HTERT RPE-1 (cell line): ENCODE data around the gene TMEM254.
"Not testable (repeated sequence)": the region's sequence is repeated elsewhere in the genome, so short reads cannot be mapped to it uniquely, and the experiment has no call there.

ENCODE experiments used
- in situ Hi-C: fragments of 300-500 bp; cut with MboI; formaldehyde crosslinking; loops from 4 replicates; pipeline ENCODE4 v1.14.3; 2020; ENCODE audit warnings: low sequenced_read_pairs

TMEM254 gene

DNA sequence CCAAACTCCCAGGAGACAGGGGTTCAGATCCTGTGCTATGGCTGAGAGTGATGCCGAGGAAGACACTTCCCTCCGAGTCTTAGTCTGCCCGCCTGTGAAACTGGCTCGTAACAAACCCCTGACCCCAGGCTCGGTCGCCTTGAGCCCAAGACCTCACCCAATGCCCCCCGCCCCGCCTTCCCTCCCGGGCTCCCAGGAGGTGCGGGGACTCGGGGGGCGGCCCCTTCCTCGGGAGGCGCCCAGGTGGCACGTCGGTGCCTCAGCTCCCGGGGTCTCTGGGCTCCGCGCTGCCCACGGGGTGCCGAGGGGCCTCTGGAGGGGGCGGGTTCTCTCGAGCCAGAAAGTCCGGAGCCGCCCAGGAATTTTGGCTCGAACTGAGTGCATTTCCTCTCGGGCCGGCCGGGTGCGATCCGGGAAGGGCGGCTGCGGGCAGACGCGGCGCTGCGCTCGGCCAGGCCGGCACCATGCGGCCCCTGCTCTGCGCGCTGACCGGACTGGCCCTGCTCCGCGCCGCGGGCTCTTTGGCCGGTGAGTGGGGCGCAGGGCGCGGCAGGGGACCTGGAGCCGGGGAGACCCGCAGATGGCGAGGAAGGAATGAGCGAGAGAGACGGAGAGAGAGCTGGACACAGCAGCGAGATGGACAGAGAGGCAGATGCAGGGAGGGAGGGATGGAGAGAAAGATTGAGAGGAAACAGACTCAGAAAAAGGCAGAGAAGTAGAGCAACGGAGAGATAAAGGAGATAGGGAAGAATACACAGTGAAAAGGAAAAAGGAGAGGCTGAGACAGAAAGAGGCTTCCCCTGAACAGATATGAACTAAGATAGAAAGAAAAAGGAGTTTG lies 54.1 kb downstream of the TMEM254 start, which contains the start of gene PLAC9:
Gene PLAC9, plus strand, starts transcription at position 432 of the 841 bp plus-strand sequence. Its CDS starts 33 bp downstream, at position 465.
- in situ Hi-C loops, result no loop called here

DNA sequence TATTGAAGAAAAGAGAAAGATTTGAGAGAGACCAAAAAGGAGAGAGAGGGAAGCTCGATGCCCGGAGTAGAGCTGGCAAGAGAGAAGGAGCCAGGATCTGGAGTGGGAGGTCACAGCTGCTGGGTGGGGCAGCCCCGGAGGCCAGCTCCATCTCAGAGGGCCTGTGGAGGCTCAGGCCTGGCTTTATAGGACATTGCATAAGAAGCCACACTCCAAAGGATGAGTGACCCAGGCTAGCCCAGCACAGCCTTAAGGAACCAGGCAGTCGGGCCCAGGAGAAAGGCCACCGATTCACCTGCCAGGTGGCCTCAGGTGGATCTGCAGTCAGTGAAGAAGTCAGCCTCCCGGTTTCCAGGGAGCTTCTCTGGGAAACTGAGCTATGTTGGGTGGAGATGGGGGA lies 54.7 kb downstream of the TMEM254 start:
- in situ Hi-C loops, result no loop called here

DNA sequence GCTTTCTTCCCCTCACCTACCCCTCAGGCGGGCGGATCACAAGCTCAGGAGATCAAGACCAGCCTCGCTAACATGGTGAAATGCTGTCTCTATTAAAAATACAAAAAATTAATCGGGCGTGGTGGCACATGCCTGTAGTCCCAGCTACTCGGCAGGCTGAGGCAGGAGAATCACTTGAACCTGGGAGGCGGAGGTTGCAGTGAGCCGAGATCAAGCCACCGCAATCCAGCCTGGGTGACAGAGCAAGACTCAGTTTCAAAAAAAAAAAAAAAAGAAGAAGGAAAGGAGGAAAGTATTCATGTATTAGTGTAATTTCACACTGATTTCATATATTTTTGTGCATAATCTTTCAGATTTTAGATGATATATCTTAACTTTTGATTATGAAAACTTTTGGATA lies 55.2 kb downstream of the TMEM254 start:
- in situ Hi-C loops, result not testable (repeated sequence)

DNA sequence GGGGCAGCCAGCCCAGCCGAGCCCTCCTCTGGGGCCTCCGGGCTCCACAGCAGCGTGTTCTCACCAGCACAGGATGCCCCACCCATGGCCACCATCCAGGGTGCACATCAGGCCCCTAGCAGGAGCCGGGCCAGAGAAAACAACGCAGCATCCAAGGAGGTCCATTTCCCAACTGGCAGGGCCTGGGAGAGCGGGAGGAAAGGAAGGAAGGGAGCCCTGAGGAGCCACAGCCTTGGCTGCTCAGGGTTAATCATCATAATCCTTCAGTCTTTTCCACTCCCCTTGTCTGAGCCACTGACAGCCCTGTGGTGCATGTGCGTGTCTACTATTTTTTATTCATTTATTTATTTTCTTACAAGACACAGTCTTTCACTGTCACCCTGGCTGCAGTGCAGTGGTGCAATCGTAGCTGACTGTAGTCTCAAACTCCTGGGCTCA lies 57.7 kb downstream of the TMEM254 start:
- in situ Hi-C loops, result no loop called here

DNA sequence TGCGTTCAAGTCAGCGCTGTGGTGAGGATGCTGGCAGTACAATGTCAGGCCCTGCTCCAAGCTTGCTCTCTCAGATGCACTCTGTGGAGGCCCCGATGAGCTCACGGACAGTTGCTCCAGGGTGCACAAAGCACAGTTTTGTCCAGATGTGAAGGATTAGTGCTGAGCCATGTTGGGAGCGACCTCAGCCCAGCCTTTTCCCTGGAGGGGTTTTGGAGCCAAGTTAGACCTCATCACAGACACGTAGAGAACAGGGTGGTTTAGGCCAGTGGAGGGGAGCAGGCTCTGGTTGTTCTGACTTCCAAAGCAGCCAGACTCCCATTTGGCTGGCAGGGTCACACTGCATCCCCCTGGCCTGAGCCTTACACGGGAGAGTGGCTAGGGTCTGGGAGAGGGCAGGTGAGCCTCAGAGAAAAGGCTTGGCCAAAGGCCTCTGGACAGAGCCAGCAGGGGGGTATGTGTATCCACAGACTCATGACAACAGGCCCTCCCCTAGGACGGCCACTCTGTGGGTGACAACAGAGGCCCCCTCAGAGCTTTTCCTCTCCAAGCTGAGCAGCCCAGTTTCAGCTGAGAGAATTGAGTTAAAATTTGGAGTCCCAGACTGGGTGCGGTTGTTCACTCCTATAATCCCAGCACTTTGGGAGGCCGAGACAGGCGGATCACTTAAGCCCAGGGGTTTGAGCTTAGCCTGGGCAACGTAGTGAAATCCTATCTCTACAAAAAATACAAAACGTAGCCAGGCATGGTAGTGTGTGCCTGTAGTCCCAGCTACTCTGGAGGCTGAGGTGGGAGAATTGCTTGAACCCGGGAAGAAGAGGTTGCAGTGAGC lies 58.8 kb downstream of the TMEM254 start:
- in situ Hi-C loops, result no loop called here

DNA sequence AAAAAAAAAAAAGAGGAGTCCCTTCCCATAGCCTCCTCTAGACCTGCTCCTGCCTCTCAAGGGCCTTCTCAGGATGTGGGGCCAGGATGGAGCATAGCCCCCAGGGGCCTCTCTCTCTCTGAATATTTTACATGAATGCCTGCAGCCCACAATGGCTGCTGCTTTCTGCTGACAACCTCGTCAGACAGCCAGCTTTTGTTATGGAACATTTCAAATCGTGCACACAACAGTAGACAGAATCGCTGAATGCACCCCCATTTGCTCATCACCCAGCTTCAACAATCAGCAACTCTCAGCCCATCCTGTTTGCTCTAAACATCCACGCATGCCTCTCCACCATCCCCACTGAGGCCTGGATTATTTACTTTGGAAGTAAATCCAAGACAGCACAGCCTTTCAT lies 59.5 kb downstream of the TMEM254 start:
- in situ Hi-C loops, result no loop called here

DNA sequence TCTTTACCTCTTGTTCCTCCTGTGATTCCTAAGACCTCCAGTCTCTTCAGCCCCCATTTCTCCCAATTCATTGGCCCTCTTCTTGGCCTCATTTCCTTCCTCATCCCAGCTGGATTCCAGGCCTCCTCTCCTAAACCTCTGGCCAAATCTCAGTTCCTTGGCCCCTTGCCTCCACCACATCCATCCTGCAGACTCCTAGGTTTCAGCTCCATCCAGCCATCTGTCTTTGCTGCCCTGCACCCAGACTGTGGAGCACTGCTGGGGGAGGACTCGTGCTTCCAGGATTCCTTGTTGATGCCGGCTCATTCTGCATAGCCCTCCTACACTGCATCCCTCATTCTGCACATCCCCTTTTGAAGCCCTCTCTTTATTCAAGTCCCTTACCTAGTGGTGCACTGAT lies 60.8 kb downstream of the TMEM254 start:
- in situ Hi-C loops, result no loop called here

DNA sequence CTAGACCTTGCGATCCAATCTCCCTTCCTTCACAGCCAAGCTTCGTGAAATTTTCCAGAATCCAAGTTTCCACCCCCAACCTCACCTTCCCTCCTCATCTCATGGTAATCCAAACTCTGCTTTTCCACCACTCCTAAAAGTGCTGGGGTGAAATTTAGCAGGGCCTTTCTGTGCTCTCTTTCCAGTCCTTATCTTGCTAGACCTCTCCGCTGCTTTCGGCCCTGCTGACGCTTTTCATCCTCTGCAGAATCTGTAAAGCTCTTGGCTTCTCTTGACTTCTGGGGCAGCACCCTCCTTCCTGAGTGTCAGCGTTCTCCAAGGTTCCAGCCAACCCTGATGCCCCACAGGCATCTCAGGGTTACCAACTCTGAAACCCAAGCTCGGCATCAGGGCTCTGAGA lies 61.8 kb downstream of the TMEM254 start:
- in situ Hi-C loops, result no loop called here

DNA sequence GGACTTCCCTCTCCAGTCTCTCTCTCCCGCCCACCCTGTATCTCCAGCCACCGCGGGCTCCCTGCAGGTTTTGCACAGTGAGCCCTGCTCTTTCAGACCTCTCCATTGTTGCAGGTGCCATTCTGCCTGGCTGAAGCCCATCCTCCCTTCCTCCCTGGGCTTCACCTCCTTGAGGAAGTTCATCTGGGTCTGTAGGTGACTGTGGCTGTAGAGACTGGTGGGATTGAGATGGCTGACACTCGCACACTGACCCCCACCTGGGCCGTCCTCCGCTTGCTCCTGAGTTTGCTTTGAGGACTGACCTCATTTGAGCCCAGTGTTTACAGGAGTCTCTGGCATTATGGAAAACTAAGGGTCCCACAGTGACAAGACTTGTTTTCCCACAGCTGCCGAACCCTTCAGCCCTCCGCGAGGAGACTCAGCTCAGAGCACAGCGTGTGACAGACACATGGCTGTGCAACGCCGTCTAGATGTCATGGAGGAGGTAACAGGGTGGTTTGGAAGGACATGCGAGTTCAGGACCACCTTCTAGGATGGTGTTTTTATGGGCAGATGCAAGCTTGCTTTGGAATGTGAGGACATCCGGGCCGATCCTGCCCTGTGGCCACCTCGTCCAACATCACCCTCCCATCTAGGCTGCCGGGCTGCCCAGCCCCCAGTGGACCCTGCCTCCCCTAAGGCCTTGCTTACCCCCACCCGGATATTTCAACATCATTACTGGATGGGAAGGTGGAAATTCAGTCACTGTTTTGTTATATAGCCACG lies 63.4 kb downstream of the TMEM254 start:
- in situ Hi-C loops, result no loop called here
